ENCODE results near the gene PFDN1. TPM values are rescaled to one million over a fixed set of nuclear protein-coding genes. Genes with fewer than 3 reads are reported as not detected.

The PFDN1 gene
- total and polyA plus RNA-seq, 10 of the 15 experiments (the other 5 are each of a cell fraction or from before 2014, with no cell fraction given): 62.9 to 193 (median 102) TPM

GRCh38 chr5:140215276-140215675 is 87.6 kb downstream of the PFDN1 start:
- Histone ChIP-seq H3K4me2 (ENCODE audit: control insufficient read depth, insufficient read depth) (no peak overlapping the region), H3K9me3 (replicated peaks; ENCODE audit: control insufficient read depth, insufficient read depth, low read length) (no peaks in the 10 kb centered on the region), H3K4me3 (no peak overlapping the region), H3K9ac (ENCODE audit: control insufficient read depth, insufficient read depth, low read length) (no peak overlapping the region), H3K36me3 (ENCODE audit: control insufficient read depth in 2 of 2, insufficient read depth in 2 of 2, low read length in 1 of 2) (no peaks in the 10 kb centered on the region; a peak in 1 of 4 replicates), H3K27me3 (replicated peaks in 1 of 2; ENCODE audit: control insufficient read depth in 2 of 2, insufficient read depth in 2 of 2, low read length in 1 of 2) (no peaks in the 10 kb centered on the region), H3K27ac (ENCODE audit: control insufficient read depth, insufficient read depth) (no peak overlapping the region), H4K20me1 (ENCODE audit: control insufficient read depth, insufficient read depth) (no peaks in the 10 kb centered on the region), H3K79me2 (ENCODE audit: control insufficient read depth, insufficient read depth, low read length) (no peaks in the 10 kb centered on the region; the same call in 1 of the 2 replicates), H2AFZ (ENCODE audit: control insufficient read depth, low read depth, low read length) (no peak overlapping the region), H3K4me1 (ENCODE audit: control insufficient read depth, insufficient read depth, low read length) (peaks cover 12% of the 10 kb centered on the region)
- intact Hi-C loops (cut with micrococcal nuclease; ENCODE audit: unreplicated experiment) (no loop called here), in situ Hi-C loops (cut with MboI) (no loop called here)
- ChIA-PET CTCF (interaction anchor here (0.6 to 5.3 kb wide), 3 partner anchors 9 to 229 kb away, joined by 3 to 17 read pairs (median 11); no protein-coding TSS in a partner anchor), POLR2A (no interaction called here), SMC1A (ENCODE audit: uncharacterized antibody, unreplicated experiment) (interaction anchor here (0.7 to 2.4 kb wide), 5 partner anchors 9 to 35 kb away, joined by 3 to 11 read pairs (median 4); no protein-coding TSS in a partner anchor), RAD21 (ENCODE audit: unreplicated experiment) (interaction anchor here (0.8 kb wide), 1 partner anchor 39 kb away, joined by 3 read pairs; no protein-coding TSS in a partner anchor)
- no peak for FAIRE-seq
- 100% methylated on average over 1 of the region's 1 CpG for WGBS (ENCODE audit: insufficient coverage, insufficient replicate concordance, low lambda C conversion rate, missing lambda C conversion rate)
- no TSS peak for BruUV-seq (replicated peaks)
- TF ChIP-seq ASH2L (IDR thresholded peaks at IDR 0.05; ENCODE audit: borderline replicate concordance, low read depth): no peak
- no peak for TF ChIP-seq USF1 (IDR thresholded peaks at IDR 0.05; ENCODE audit: borderline replicate concordance, extremely low read length, insufficient read depth, low read depth, low read length)
- no peak for TF ChIP-seq MTA2 (IDR thresholded peaks at IDR 0.05; ENCODE audit: low read depth)
- TF ChIP-seq PAX8 (IDR thresholded peaks at IDR 0.05): no peak
- no peak for TF ChIP-seq NFYA (IDR thresholded peaks at IDR 0.05; ENCODE audit: borderline replicate concordance, low read depth, low read length)
- no peak for TF ChIP-seq ZNF24 (IDR thresholded peaks at IDR 0.05)
- TF ChIP-seq CREB1 (IDR thresholded peaks at IDR 0.05; ENCODE audit: low read depth): no peak
- no peak for TF ChIP-seq KDM1A (IDR thresholded peaks at IDR 0.05; ENCODE audit: borderline replicate concordance)
- no peak for TF ChIP-seq ZNF207 (IDR thresholded peaks at IDR 0.05; ENCODE audit: borderline replicate concordance)
- no peak for TF ChIP-seq MTA3 (IDR thresholded peaks at IDR 0.05; ENCODE audit: borderline replicate concordance, low read length)
- TF ChIP-seq CHD4 (IDR thresholded peaks at IDR 0.05): no peak
- TF ChIP-seq HDAC2 (IDR thresholded peaks at IDR 0.05): no peak
- TF ChIP-seq FOXM1 (IDR thresholded peaks at IDR 0.05; ENCODE audit: low read depth, low read length): no peak
- no peak for DNase-seq (ENCODE audit: low read depth, low spot score)
- ATAC-seq: no peak
